HG03196 (cell line): Measurements from ENCODE around the gene FES.
"Not testable (repeated sequence)": the region's sequence is repeated elsewhere in the genome, so short reads cannot be mapped to it uniquely, and the experiment has no call there.

Experiments used
- ATAC-seq: cut with Tn5 transposase; IDR thresholded peaks from one replicate; pipeline ENCODE4 v1.9.1; 2021; ENCODE audit not compliant: unreplicated experiment

FES gene

DNA sequence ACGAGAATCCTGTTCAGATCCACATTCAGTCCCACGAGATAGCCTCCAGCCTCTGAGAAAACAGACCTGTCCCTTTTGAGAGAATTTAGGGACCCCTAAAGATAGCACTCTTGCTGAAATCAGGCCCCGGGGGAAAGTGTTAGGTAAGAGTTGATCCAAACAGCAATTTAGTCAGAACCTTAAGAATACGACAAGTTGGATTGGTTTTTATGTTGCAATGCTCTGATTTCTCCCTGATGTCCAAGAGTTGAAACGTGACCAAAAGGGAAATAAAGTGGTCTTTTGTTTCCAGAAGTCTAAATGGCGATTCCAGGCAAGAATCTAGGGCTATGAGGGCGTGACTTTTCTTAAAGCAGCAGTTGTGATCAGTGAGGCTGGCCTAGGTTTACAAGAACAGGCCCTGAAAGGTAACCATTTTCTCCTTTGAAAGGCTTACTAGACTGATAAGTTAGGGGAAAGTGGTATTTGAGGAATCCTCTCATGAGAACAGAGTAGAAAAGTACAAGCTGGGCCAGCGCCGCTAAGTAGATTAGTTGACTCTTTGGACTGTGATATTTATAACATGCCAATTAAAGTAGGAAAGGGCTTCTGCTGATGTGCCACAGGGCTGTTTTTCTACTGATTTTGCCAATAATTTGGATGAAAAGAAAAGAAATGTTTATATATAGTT lies 23.7 kb downstream of the FES start:
- no peak for ATAC-seq

- not testable (repeated sequence) for ATAC-seq
These were observed 25.1 kb downstream of the FES start for GRCh38 chr15:90909449-90909848.

GRCh38 chr15:90909976-90910375 lies 25.7 kb downstream of the FES start:
- ATAC-seq = no peak

DNA sequence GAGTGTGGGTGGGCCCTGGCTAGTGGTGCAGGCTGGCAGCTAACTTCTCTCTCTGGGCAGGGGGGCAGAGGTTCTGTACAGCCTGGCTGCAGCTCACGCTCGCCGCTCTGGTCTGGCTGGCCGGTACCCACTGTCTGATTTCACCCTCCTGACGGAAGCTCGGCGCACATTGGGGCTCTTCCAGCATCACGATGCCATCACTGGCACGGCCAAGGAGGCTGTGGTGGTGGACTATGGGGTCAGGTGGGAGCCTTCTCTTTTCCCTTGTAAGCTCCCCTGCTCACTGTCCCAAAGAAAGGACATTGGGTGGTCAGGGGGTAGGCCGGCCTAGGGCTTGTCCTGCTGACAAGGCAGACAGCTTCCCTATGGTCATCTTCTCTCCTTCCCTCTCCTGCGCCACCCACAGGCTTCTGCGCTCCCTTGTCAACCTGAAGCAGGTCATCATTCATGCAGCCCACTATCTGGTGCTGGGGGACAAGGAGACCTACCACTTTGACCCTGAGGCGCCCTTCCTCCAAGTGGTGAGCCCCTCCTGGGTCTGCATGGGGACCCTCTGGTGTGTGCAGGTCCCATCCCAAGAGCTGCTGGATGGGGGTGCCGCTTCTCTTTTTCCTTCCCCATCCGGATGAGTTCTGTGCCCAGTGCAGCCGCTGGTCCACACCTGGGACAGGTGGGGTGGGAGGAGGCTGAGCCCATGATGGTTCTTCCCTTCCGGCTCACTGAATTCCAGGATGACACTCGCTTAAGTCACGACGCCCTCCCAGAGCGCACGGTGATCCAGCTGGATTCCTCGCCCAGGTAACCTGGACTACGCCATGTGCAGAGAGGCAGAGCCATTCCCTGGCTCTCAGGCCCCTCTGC lies 26.4 kb downstream of the FES start:
- ATAC-seq = no peak

- ATAC-seq = no peak
These were observed 27.0 kb downstream of the FES start for GRCh38 chr15:90911302-90911623.

DNA sequence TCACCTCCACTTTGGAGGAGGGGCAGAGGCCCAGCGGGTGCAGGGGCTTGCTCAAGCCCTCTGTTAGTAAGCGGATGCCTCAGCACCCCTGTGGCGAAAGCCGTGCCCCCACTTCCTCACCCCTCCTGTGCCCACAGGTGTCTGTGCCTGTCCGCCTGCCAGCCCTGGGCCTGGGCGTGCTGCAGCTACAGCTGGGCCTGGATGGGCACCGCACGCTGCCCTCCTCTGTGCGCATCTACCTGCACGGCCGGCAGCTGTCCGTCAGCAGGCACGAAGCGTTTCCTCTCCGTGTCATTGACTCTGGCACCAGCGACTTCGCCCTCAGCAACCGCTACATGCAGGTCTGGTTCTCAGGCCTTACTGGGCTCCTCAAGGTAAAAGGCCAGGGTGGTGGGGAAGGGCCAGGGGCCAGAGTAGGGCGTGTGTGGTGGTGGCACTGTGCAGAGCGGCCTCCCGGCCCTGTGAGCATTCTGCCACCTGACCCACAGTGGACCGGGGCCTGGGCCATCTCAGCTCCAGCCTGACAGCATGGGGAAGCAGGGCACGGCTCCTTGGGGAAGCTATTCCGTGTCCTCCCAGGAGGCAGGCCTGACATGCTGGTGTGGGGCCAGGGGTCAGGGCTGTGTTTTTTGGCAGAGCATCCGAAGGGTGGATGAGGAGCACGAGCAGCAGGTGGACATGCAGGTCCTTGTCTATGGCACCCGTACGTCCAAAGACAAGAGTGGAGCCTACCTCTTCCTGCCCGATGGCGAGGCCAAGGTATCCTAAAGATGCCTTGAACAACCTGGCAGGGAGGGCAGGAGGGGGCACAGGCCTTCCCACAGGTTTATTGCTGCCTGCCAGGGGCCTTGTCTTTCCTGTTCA lies 27.8 kb downstream of the FES start:
- no peak for ATAC-seq

DNA sequence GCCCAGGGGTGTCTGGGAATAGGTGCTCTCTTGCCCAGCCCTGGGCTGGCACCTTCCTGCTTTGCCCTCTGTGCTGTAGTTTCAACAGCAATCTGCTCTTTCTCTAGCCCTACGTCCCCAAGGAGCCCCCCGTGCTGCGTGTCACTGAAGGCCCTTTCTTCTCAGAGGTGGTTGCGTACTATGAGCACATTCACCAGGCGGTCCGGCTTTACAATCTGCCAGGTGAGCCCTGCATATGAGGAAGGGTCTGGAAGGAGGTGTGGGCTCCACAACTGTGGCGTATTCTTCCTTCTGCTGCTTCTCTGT lies 28.4 kb downstream of the FES start:
- no peak for ATAC-seq

- no peak for ATAC-seq
These were observed 29.2 kb downstream of the FES start for GRCh38 chr15:90913398-90913944.

DNA sequence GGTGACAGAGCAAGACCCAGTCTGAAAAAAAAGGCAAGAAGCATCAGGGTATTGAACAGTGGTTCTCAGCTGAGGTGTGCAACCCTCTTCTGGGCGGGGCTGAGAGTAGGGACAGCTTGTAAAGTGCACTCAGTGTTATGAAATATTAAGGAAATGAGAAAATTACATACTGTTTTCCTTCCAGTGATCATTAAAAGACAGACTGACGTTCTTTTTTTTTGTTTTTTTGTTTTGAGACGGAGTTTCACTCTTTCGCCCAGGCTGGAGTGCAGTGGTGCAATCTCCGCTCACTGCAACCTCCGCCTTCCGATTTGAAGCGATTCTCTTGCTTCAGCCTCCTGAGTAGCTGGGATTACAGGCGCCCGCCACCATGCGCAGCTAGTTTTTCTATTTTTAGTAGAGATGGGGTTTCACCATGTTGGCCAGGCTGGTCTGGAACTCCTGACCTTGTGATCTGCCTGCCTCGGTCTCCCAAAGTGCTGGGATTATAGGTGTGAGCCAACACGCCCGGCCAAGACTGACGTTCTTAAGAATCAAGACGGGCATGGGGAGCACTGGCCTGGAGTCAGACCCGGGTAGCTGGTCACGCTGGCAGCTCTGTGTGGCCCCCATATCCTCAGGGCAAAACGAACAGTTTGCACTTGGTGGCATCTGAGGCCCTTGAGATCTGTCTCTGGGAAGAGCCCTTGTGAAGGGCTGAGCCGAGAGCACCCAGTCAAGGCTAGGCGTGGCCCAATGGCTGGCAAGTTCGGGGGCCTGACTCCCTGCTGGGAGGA lies 30.2 kb downstream of the FES start:
- ATAC-seq = no peak

DNA sequence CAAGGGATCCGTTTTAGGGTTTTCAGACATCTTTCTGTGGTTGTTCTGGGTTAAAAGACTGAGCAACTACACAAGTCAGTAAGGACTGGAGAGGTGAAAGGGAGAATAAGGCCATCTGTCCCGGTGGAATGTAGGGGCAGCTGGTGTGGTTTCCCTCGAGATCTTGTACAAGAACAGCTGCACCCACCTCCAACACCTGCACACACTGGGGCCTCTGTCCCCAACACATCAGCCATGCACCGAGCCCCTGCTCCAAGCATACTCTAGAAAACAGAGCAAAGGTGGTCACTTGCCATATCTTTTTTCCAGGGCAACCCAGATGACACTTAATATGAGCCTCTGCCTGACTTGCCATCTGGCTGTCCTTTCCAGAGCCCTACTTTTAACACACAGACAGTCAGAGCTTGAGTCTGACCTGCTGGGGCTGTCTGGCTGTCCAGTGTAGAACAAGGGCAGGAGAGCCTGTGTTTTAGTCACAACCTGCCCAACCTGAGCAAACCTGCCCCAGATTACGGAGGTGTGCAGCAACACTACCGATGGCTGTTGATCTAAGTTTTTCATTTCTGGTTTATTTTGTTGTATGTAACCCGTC lies 31.0 kb downstream of the FES start:
- ATAC-seq = no peak

- ATAC-seq = no peak
These were observed 31.6 kb downstream of the FES start for GRCh38 chr15:90915808-90916440.

GRCh38 chr15:90916461-90916860 lies 32.2 kb downstream of the FES start:
- ATAC-seq = no peak

GRCh38 chr15:90917569-90917968 lies 33.3 kb downstream of the FES start:
- no peak for ATAC-seq

DNA sequence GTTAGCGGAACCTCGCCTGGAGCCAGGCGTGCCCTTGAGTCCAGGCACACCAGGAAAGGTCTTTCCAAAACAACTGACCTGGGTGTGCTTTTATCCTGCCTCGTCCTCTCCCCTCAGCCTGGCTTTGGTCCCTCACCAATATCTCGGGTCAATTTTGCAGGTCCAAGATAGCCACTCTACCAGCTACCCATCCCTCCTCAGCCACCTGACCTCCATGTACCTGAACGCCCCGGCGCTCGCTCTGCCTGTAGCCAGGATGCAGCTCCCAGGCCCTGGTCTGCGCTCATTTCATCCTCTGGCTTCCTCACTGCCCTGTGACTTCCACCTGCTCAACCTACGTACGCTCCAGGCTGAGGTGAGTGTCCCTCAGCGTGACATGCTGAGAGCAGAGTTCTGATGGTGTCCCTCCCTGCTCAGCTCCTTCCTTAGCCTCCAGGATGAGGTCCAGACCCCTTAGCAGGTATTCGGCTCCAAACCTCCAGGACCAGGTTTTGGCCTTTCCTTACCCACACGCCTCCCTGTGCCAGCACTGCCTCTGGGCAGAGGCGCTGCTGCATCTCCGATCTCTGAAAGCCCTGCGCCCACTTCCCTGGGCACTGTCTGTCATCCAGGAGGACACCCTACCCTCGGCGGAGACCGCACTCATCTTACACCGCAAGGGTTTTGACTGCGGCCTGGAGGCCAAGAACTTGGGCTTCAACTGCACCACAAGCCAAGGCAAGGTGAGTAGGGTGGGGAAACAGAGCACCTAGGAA lies 33.9 kb downstream of the FES start:
- no peak for ATAC-seq

DNA sequence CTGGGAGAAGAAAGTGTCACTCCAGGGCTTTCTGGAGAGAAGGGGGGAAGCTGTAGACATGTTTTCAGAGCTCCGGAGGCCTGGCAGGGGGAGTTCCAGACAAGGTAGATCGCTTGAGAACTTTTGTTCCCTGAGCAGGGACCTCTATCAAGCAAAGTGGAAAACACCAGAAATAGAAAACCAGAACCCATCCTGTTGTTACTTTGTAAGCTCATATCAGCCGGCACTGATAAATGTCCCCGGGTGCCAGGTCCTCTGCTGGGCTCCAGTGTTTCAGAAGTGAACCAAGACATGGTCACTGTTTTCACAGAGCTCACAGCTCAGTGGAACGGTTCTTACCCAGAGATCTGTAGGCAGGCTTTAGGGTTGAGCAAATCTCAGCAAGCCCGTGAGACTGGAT lies 34.5 kb downstream of the FES start:
- ATAC-seq = no peak

GRCh38 chr15:90921887-90922286 lies 37.6 kb downstream of the FES start:
- ATAC-seq = no peak

DNA sequence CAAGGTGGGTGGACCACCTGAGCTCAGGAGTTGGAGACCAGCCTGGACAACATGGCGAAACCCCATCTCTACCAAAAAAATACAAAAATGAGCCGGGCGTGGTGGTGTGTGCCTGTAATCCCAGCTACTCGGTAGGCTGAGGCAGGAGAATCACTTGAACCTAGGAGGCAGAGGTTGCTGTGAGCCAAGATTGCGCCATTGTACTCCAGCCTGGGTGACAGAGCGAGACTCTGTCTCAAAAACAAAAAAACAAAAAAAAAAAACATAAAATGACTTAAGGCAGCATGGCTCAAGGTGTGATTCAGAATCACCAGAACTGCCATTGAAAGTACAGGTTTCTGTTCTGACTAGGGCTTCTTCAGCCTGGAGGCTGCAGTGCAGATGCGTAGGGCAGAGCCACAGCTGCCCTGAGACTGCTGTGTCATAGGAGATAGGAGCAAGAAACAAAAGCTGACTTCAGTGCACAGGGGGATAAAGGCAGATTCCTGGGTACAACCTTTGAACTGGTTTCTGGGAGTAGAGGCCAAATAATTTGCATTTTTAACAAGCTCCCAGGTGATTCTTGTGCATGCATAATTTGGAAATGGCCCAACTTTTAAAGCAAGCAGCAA lies 38.5 kb downstream of the FES start:
- ATAC-seq = peak; percentile 53

- ATAC-seq = peak; percentile 69
These were observed 40.1 kb downstream of the FES start for GRCh38 chr15:90924375-90924774.

DNA sequence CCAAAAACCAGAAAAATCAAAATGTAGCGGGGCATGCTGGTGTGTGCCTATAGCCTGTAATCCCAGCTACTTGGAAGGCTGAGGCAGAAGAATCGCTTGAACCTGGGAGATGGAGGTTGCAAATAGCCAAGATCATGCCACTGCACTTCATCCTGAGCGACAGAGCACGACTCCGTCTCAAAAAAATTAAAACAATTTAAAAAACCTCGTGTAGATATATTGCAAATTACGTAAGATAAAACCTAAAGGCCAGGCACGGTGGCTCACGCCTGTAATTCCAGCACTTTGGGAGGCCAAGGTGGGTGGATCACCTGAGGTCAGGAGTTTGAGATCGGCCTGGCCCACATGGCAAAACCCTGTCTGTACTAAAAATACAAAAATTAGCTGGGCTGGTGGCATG lies 42.5 kb downstream of the FES start:
- ATAC-seq = not testable (repeated sequence)
